Activated naive CD4-positive, alpha-beta T cell treated with anti-CD3 and anti-CD28 coated beads, Interleukin-2, amount 10 ng/mL, durations not matched to agents 7 days and 5 days (primary cell): ENCODE results near the gene MTURN.
A peak's percentile ranks its signal among the peaks of the same experiment; 100 is the strongest.

Source experiments
- CTCF ChIA-PET: fragments of 350-600 bp; sonication (Branson Sonifier 250); formaldehyde crosslinking; loops from one replicate; lab custom pipeline; 2021; ENCODE audit warnings: antibody characterized with exemption; lab: Charles Lee
- DNase-seq: peaks from one replicate; pipeline ENCODE4 v3.0.0-alpha.2; 2020
- H3K27ac Mint-ChIP-seq: one replicate; pipeline ENCODE4 v1.8.0; 2021; ENCODE audit warnings: mild to moderate bottlenecking, moderate library complexity, mixed read lengths
- H3K27me3 Mint-ChIP-seq: one replicate; pipeline ENCODE4 v1.8.0; 2021; ENCODE audit warnings: mild to moderate bottlenecking, mixed read lengths
- H3K36me3 Mint-ChIP-seq: one replicate; pipeline ENCODE4 v1.8.0; 2021; ENCODE audit warnings: mixed read lengths
- H3K4me1 Mint-ChIP-seq: one replicate; pipeline ENCODE4 v1.8.0; 2021; ENCODE audit warnings: mixed read lengths
- H3K4me3 Mint-ChIP-seq: one replicate; pipeline ENCODE4 v1.8.0; 2021; ENCODE audit warnings: mild to moderate bottlenecking, moderate library complexity, mixed read lengths
- H3K9me3 Mint-ChIP-seq: one replicate; pipeline ENCODE4 v1.8.0; 2021; ENCODE audit warnings: mixed read lengths

The MTURN gene

GRCh38 chr7:30115709-30116297 lies 19.0 kb upstream of the MTURN start:
- no peaks in the 10 kb centered on the region for H3K36me3 Mint-ChIP-seq
- H3K4me1 Mint-ChIP-seq = peaks cover 7% of the 10 kb centered on the region
- no peak overlapping the region for H3K4me3 Mint-ChIP-seq
- no peak for DNase-seq
- H3K27me3 Mint-ChIP-seq = no peaks in the 10 kb centered on the region
- no peak overlapping the region for H3K27ac Mint-ChIP-seq
- H3K9me3 Mint-ChIP-seq = peaks cover 15% of the 10 kb centered on the region
- CTCF ChIA-PET = no interaction called here

- Mint-ChIP-seq H3K27ac (no peak overlapping the region), H3K27me3 (no peaks in the 10 kb centered on the region), H3K9me3 (peaks cover 15% of the 10 kb centered on the region), H3K36me3 (no peaks in the 10 kb centered on the region), H3K4me3 (no peak overlapping the region), H3K4me1 (peaks cover 7% of the 10 kb centered on the region)
- no peak for DNase-seq
- CTCF ChIA-PET = no interaction called here
Measured at GRCh38 chr7:30116771-30117170, 18.0 kb upstream of the MTURN start.

- Mint-ChIP-seq H3K4me1 (peaks cover 7% of the 10 kb centered on the region), H3K27ac (no peak overlapping the region)
Measured at GRCh38 chr7:30117896-30118295, 16.9 kb upstream of the MTURN start.

GRCh38 chr7:30119890-30120577 lies 14.8 kb upstream of the MTURN start:
- no peaks in the 10 kb centered on the region for H3K9me3 Mint-ChIP-seq
- peaks cover under 1% of the 10 kb centered on the region for H3K4me1 Mint-ChIP-seq
- no peak for DNase-seq
- CTCF ChIA-PET = interaction anchor here (0.7 kb wide), 1 partner anchor 17 kb away, joined by 3 read pairs; no protein-coding TSS in a partner anchor
- H3K36me3 Mint-ChIP-seq = no peaks in the 10 kb centered on the region
- H3K27me3 Mint-ChIP-seq = peaks cover 4% of the 10 kb centered on the region
- no peak overlapping the region for H3K27ac Mint-ChIP-seq
- H3K4me3 Mint-ChIP-seq = no peak overlapping the region

More at GRCh38 chr7:30117896-30118295, 16.9 kb upstream of the MTURN start:
- DNase-seq = no peak
- peaks cover 14% of the 10 kb centered on the region for H3K9me3 Mint-ChIP-seq
- CTCF ChIA-PET = no interaction called here
- H3K27me3 Mint-ChIP-seq = no peaks in the 10 kb centered on the region
- no peak overlapping the region for H3K4me3 Mint-ChIP-seq
- H3K36me3 Mint-ChIP-seq = no peaks in the 10 kb centered on the region

GRCh38 chr7:30133736-30134610 lies 813 bp upstream of the MTURN start:
- Mint-ChIP-seq H3K4me1 (peaks cover 12% of the 10 kb centered on the region), H3K36me3 (no peaks in the 10 kb centered on the region), H3K27me3 (peaks cover 54% of the 10 kb centered on the region), H3K27ac (peak overlapping the region; percentile 57), H3K4me3 (peak overlapping the region; percentile 76), H3K9me3 (no peaks in the 10 kb centered on the region)
- no peak for DNase-seq
- CTCF ChIA-PET = interaction anchor here (1.1 to 1.7 kb wide), 2 partner anchors 25 to 28 kb away, joined by 3 to 8 read pairs; no protein-coding TSS in a partner anchor

- H3K4me3 Mint-ChIP-seq = peak overlapping the region; percentile 84
- DNase-seq = peak; percentile 67
Measured at GRCh38 chr7:30135301-30136116, 723 bp downstream of the MTURN start.

GRCh38 chr7:30136117-30136731 lies 1.4 kb downstream of the MTURN start:
- Mint-ChIP-seq H3K27me3 (peaks cover 44% of the 10 kb centered on the region), H3K9me3 (no peaks in the 10 kb centered on the region), H3K4me1 (peaks cover 12% of the 10 kb centered on the region), H3K4me3 (peak overlapping the region; percentile 84), H3K27ac (peak overlapping the region; percentile 81), H3K36me3 (no peaks in the 10 kb centered on the region)
- CTCF ChIA-PET = interaction anchor here (0.9 kb wide), 1 partner anchor 16 kb away, joined by 3 read pairs; no protein-coding TSS in a partner anchor
- DNase-seq = no peak

More at GRCh38 chr7:30135301-30136116, 723 bp downstream of the MTURN start:
- CTCF ChIA-PET = no interaction called here
- H3K27ac Mint-ChIP-seq = peak overlapping the region; percentile 81
- H3K4me1 Mint-ChIP-seq = peaks cover 12% of the 10 kb centered on the region
- H3K9me3 Mint-ChIP-seq = no peaks in the 10 kb centered on the region
- H3K27me3 Mint-ChIP-seq = peaks cover 51% of the 10 kb centered on the region
- no peaks in the 10 kb centered on the region for H3K36me3 Mint-ChIP-seq

- Mint-ChIP-seq H3K36me3 (no peaks in the 10 kb centered on the region), H3K9me3 (no peaks in the 10 kb centered on the region), H3K27ac (no peak overlapping the region), H3K4me3 (no peak overlapping the region), H3K27me3 (peaks cover 37% of the 10 kb centered on the region), H3K4me1 (peaks cover 12% of the 10 kb centered on the region)
- CTCF ChIA-PET = interaction anchor here (0.9 kb wide), 1 partner anchor 17 kb away, joined by 3 read pairs; no protein-coding TSS in a partner anchor
- DNase-seq = no peak
Measured at GRCh38 chr7:30136743-30137485, 2.1 kb downstream of the MTURN start.

GRCh38 chr7:30139836-30140384 lies 5.1 kb downstream of the MTURN start:
- Mint-ChIP-seq H3K4me3 (no peak overlapping the region), H3K4me1 (peaks cover 3% of the 10 kb centered on the region)
- DNase-seq = no peak

GRCh38 chr7:30140456-30140855 lies 5.7 kb downstream of the MTURN start:
- H3K9me3 Mint-ChIP-seq = no peaks in the 10 kb centered on the region

More at GRCh38 chr7:30139836-30140384, 5.1 kb downstream of the MTURN start:
- Mint-ChIP-seq H3K9me3 (no peaks in the 10 kb centered on the region), H3K36me3 (no peaks in the 10 kb centered on the region), H3K27me3 (peaks cover 21% of the 10 kb centered on the region), H3K27ac (no peak overlapping the region)
- CTCF ChIA-PET = no interaction called here

GRCh38 chr7:30142710-30143109 lies 7.9 kb downstream of the MTURN start:
- H3K4me3 Mint-ChIP-seq = no peak overlapping the region
- H3K36me3 Mint-ChIP-seq = no peaks in the 10 kb centered on the region
- peaks cover 3% of the 10 kb centered on the region for H3K27me3 Mint-ChIP-seq
- no peaks in the 10 kb centered on the region for H3K4me1 Mint-ChIP-seq
- CTCF ChIA-PET = interaction anchor here (1.5 kb wide), 1 partner anchor 19 kb away, joined by 3 read pairs; no protein-coding TSS in a partner anchor
- no peaks in the 10 kb centered on the region for H3K9me3 Mint-ChIP-seq
- DNase-seq = no peak
- no peak overlapping the region for H3K27ac Mint-ChIP-seq

More at GRCh38 chr7:30140456-30140855, 5.7 kb downstream of the MTURN start:
- Mint-ChIP-seq H3K4me1 (peaks cover 3% of the 10 kb centered on the region), H3K36me3 (no peaks in the 10 kb centered on the region), H3K4me3 (no peak overlapping the region), H3K27me3 (peaks cover 21% of the 10 kb centered on the region), H3K27ac (no peak overlapping the region)
- DNase-seq = no peak
- CTCF ChIA-PET = no interaction called here

GRCh38 chr7:30143748-30144251 lies 9.0 kb downstream of the MTURN start:
- Mint-ChIP-seq H3K36me3 (no peaks in the 10 kb centered on the region), H3K27me3 (peaks cover 3% of the 10 kb centered on the region), H3K4me3 (no peak overlapping the region), H3K9me3 (no peaks in the 10 kb centered on the region), H3K27ac (no peak overlapping the region), H3K4me1 (no peaks in the 10 kb centered on the region)
- CTCF ChIA-PET = interaction anchor here (0.8 kb wide), 1 partner anchor 22 kb away, joined by 3 read pairs; no protein-coding TSS in a partner anchor
- no peak for DNase-seq
